ENCODE data around the gene FNDC3B.
A peak's percentile ranks its signal among the peaks of the same experiment; 100 is the strongest.

The FNDC3B gene

DNA sequence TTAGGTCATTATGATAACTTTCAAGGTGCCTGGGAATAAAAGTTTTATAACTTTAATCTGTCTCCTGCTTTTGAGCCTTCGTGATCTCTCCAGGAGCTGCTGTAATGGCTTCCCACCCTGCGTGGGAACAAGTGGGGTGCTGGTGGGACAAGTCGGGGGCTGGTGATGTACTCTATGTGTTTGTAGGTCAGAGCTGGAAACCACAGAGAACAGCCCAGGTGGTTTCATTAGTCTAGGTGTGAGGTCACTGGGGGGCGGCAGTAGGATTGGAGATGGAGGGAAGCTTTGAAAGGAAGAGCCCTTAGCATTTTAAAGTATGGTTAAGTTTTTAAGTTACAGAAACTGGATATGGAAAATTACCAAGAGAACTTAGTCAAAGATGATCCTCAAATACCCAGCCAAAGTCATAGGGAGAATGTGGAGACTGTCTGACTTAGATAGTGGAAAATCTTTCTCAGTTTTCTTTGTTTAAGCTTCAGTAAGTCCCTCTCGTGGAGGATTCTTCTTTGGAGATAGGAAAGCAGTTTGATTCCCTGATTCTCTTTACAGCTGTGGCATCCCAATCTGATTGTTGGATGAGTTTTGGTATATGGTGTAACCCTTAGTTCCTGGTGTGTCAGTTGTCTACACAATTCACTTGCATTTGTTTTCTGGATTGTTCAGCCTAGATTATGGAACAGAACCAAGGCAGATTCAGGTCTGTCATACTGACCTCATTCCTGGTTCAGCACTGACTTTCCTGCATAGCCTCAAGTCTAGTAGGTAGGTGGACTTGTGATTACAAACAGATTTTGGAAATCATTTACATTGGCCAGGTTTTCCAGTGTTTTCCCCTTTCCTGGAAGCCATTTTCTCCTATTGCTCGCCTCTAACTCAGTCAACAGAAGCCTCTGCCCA, 115.6 kb downstream of the FNDC3B start:
- DNase-seq, result no peak

DNA sequence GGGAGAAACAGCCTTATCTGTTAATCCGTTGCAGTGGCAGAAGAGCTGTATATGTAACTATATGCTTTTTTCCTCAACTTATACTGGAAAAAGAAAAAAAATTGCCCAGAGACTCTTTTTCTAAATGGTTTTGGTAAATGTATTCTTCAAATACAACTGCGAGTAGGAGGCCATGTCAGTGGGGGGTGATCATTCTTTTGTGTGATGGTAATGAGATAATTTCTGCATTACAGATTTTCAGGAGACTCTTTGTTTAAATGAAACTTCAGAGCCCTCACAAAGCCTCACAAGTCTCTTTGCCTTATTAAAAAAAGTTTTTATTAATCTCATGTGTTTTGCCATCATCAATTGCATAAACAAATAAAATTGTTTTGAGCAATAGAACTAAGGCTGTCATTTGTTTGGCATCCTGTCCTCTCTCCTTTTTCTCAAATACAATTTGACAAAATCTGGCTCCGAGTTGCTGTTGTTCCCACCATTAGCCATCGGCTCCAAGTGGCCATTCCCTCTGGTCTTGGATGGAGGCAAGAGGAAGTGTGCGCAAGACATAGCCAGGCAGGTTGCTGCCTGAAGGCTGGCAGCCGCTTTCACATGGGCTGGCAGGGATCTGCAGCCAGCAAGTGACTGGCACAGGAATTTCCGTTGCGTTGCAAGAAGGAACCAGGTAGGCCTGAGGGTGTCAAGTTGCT, 116.7 kb downstream of the FNDC3B start:
- DNase-seq, result peak; percentile 31 to 73

- no peak for DNase-seq
These were observed 117.2 kb downstream of the FNDC3B start for GRCh38 chr3:172156586-172156955.

- no peak for DNase-seq
These were observed 118.3 kb downstream of the FNDC3B start for GRCh38 chr3:172157564-172158258.

DNA sequence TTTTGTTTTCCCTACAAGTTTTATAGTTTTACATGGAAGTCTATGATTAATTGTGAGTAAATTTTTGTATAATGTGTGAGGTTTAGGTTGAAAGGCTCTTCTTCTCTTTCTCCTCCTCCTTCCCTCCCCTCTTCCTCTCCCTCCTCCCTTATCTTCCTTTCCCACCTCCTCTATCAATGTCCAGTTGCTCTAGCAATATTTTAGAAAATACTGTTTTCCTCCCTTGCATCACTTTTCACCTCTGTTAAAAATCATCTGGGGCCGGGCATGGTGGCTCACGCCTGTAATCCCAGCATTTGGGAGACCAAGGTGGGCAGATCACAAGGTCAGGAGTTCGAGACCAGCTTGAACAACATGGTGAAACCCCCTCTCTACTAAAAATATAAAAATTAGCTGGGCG, 119.4 kb downstream of the FNDC3B start:
- no peak for DNase-seq

DNA sequence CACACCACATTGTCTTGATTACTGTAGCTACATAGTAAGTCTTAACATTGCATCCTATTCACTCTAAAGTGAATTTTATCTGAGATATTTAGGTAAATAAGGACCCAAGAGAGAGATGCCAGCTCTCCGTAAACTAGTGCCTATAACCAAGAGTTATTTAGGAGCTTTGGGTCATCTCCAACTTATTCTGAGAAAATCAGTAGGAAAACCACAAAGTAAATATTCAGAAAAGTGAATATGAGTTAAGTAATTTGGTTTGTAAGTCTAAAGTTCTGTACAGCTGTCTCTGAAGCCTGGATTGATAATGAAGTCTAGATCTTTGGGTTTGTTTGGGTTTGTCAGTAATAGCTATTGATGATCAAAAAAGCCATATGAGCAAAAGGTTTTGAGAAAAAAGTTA, 120.0 kb downstream of the FNDC3B start:
- DNase-seq, result no peak

GRCh38 chr3:172159962-172160538, 120.7 kb downstream of the FNDC3B start:
- no peak for DNase-seq

DNA sequence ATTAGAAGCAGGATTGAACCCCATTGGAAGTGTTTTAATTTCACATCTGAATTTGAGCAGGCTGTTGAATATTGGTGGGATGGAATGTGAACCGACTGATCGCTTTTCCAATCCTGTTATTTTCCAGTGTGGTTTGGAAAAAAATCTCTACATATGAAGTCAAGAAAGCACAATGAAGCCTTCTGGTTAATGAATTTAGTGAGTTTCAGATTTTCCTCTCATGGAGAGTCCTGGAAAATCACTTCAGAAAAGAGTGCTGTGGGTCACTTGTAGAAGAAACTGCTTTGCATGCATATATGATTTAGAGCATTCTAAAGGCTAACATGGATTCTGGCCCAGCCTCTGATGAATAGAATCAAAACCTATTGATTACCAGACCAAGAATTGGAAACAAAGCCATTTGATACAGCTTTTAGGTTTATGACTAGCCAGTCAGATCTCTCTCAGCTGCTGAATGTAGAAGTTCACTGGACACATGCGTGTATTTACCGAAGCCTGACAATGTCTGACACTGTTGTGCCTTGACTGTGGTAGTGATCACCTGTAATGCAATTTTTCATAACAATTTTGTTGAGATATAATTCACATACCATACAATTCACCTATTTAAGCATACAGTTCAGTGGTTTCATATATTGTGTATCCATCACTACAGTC, 121.9 kb downstream of the FNDC3B start:
- DNase-seq, result no peak

DNA sequence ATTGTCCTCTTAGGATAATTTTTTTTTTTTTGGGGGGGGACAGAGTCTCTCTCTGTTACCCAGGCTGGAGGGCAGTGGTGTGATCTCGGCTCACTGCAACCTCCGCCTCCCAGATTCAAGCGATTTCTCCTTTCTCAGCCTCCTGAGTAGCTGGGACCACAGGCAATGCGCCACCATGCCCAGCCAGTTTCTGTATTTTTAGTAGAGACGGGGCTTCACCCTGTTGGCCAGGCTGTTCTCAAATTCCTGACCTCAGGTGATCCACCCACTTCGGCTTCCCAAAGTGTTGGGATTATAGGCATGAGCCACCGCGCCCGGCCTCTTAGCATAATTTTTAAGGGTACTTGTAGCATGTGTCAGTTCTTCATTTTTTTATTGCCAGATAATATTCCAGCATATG, 122.6 kb downstream of the FNDC3B start:
- no peak for DNase-seq

GRCh38 chr3:172163320-172163719, 123.9 kb downstream of the FNDC3B start:
- no peak for DNase-seq

DNA sequence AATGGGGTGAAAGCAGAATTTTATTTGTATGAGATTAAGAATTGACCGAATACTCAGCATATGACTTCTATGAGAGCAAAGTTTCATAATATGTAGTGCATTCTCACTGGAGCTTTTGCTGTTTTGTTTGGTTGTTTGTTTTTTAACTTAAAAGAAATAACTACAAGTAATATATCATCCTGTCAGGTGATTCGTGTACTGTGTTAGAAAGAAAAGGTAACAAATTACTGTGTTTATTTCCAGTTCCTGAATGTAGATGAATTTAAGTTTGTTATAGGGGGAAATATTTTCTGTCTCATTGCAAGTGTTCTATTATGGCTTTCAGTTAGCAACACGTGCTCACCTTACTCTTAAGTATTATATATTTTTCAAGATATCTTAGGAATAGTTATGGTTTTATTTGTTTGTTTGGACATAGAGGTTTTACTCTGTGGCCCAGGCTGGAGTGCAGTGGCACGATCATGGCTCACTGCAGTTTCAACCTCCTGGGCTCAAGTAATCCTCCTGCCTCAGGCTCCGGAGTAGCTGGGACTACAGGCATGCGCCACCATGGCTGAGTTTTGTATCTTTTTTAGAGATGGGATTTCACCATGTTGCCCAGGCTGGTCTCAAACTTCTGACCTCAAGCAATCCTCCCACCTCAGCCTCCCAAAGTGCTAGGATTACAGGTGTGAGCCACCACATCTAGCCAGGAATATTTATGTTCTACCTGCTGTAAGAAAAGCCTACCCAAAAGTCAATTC, 125.4 kb downstream of the FNDC3B start:
- DNase-seq, result no peak

- no peak for DNase-seq
These were observed 126.9 kb downstream of the FNDC3B start for GRCh38 chr3:172166261-172166660.

DNA sequence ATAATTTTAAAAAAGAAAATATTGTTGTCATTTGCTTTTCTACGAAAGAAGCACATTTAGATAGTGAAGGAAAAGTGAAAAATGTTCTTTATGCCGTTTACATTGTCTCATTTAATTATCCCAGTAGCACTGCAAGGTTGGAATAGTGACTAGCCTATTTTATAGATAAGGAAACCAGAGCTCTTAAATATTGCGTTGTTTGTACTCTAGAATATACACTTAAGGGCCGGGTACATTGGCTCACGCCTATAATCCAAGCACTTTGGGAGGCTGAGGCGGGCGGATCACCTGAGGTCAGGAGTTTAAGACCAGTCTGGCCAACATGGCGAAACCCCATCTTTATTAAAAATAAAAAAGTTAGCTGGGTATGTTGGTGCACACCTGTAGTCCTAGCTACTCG, 127.5 kb downstream of the FNDC3B start:
- DNase-seq, result no peak

DNA sequence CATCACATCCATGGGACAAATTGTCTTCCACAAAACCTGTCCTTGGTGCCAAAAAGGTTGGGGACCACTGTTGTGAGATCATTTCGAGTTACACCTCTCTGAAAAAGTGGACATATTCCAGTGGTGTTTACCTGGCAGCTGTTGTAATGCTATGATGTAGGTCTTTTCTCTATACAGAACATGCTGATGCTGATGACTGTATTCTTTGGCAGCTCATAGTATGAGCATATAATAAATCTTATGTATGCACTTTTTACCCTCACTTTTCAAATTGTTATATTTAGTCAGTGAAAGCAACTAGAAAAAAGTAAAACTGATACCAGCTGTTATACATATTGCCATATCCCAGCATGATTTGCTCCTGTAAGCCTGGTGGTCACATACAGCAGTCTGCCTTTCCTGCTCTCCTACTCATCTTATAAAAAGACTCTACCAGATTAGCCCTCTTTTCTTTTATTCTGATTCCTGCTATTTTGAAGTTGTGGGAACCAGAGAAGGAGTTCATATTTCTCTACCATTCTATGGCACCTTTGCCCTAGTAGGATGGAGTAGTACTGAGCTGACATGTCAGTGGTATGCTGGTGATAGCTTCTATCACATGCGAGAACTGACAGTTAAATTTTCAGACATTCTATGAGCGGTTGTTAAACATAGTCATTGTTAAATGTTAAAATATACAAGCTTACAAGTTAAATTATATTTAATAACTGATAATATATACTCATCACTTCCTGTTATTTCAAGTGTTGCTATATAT, 128.7 kb downstream of the FNDC3B start:
- DNase-seq, result no peak

- DNase-seq, result no peak
These were observed 130.8 kb downstream of the FNDC3B start for GRCh38 chr3:172170073-172170709.

DNA sequence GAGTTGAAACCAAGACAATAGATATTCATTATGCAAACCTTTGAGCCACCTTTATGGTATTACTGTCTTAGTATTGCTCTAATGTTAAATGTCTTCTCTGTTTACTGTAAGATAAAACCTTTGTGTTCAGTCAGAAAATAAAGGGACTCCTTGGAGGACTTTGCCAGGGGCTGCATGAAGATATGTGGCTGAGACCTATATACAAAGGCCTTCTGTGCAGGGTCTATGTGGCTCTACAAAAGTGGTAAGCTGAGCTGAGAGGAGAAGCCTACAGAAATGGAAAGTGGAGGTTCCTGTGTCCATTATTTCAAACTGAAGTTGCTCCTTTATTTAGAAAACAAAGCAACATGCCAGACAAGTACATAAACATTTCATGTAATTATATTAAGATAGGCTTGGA, 131.5 kb downstream of the FNDC3B start:
- no peak for DNase-seq

DNA sequence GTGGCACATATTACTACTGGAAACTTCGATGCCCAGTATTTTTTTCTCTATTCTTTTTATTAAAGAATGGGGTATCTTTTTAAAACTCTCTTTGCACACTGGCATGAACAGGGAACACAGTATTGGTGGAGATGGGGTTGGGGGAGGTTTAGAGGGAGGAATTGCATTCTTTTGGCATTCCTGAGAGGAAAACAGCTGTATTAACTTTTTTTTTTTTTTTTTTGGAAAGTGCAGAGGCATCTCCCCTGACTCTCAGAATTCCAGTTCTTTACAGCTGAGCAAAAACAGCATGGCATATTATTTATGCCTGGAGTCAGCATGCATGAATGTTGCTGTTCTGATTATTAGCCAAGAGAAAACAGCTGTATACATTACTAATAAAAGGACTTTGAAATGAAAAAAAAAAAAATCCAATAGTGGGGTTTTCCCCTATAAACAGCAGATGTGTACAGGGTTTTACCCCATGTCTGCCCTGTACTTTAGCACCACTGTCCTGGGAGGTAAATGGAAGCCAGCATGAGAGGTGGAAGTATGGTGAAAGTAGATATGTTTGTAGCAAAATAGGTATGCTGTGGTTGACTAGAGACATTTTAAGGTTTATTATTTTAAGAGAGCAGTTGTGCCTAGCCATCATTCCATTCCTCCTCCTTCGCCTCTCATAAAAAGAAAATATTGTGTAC, 132.2 kb downstream of the FNDC3B start:
- no peak for DNase-seq

GRCh38 chr3:172173316-172174254, 134.2 kb downstream of the FNDC3B start:
- DNase-seq, result no peak
